SK-N-SH treated with all-trans-retinoic acid at 6 μM for 48 hours (cell line): ENCODE data around the gene CHERP.

ENCODE experiments used
- ARNTL ChIP-seq: fragments of 450-650 bp; formaldehyde crosslinking; IDR thresholded peaks from 2 replicates; pipeline ENCODE4 v1.5.0; 2020; ENCODE audit warnings: low read depth, mild to moderate bottlenecking, moderate library complexity, borderline replicate concordance
- BACH2 ChIP-seq: fragments of 250-450 bp; sonication (Bioruptor Pico); IDR thresholded peaks from 2 replicates; pipeline ENCODE4 v1.9.0; 2021; ENCODE audit warnings: mild to moderate bottlenecking, borderline replicate concordance
- CREB5 ChIP-seq: fragments of 250-450 bp; sonication (Bioruptor Pico); IDR thresholded peaks from 2 replicates; pipeline ENCODE4 v1.5.1; 2020; ENCODE audit warnings: low read depth, mild to moderate bottlenecking, moderate library complexity
- ISL1 ChIP-seq: fragments of 250-450 bp; sonication (Bioruptor Pico); IDR thresholded peaks from 2 replicates; pipeline ENCODE4 v2.1.2; 2022; ENCODE audit warnings: mild to moderate bottlenecking, moderate library complexity
- PATZ1 ChIP-seq: fragments of 250-450 bp; sonication (Bioruptor Pico); IDR thresholded peaks from 2 replicates; pipeline ENCODE4 v1.8.0; 2020; ENCODE audit warnings: mild to moderate bottlenecking, moderate library complexity, borderline replicate concordance
- PPARA ChIP-seq: fragments of 250-450 bp; sonication (Bioruptor Pico); IDR thresholded peaks from 2 replicates; pipeline ENCODE4 v1.5.0; 2020; ENCODE audit warnings: mild to moderate bottlenecking, borderline replicate concordance
- SNAI2 ChIP-seq: fragments of 250-450 bp; sonication (Bioruptor Pico); IDR thresholded peaks from 2 replicates; pipeline ENCODE4 v1.5.0; 2020; ENCODE audit warnings: mild to moderate bottlenecking, moderate library complexity
- TCF4 ChIP-seq: fragments of 250-450 bp; sonication (Bioruptor Pico); IDR thresholded peaks from 2 replicates; pipeline ENCODE4 v1.8.0; 2021; ENCODE audit warnings: mild to moderate bottlenecking, moderate library complexity, borderline replicate concordance
- TSHZ2 ChIP-seq: fragments of 250-450 bp; sonication (Bioruptor Pico); IDR thresholded peaks from 2 replicates; pipeline ENCODE4 v1.5.0; 2020; ENCODE audit warnings: mild to moderate bottlenecking, moderate library complexity
- ZC3H10 ChIP-seq: fragments of 250-450 bp; sonication (Bioruptor Pico); IDR thresholded peaks from 2 replicates; pipeline ENCODE4 v1.5.1; 2021; ENCODE audit warnings: mild to moderate bottlenecking, moderate library complexity
- ZFP3 ChIP-seq: fragments of 250-450 bp; sonication (Bioruptor Pico); IDR thresholded peaks from 2 replicates; pipeline ENCODE4 v1.5.0; 2020; ENCODE audit warnings: mild to moderate bottlenecking, moderate library complexity
- ZNF565 ChIP-seq: fragments of 450-650 bp; formaldehyde crosslinking; conservative IDR thresholded peaks from 2 replicates; pipeline ENCODE4 v1.5.0; 2020; ENCODE audit warnings: low read depth, mild to moderate bottlenecking, moderate library complexity
- ZNF8 ChIP-seq: fragments of 450-650 bp; formaldehyde crosslinking; IDR thresholded peaks from 2 replicates; pipeline ENCODE4 v1.5.0; 2020; ENCODE audit warnings: mild to moderate bottlenecking, moderate library complexity

- TF ChIP-seq PATZ1 (CRISPR knock-in tag) (no peak), ZC3H10 (CRISPR knock-in tag) (no peak), CREB5 (CRISPR knock-in tag) (no peak), TCF4 (CRISPR knock-in tag) (no peak), BACH2 (CRISPR knock-in tag) (no peak), ISL1 (CRISPR knock-in tag) (no peak), ZFP3 (no peak), ARNTL (CRISPR knock-in tag) (no peak), ZNF565 (CRISPR knock-in tag) (no peak), ZNF8 (no peak), SNAI2 (CRISPR knock-in tag) (no peak), TSHZ2 (CRISPR knock-in tag) (no peak), PPARA (no peak)
These were observed 24.5 kb upstream of the CHERP start for GRCh38 chr19:16566702-16567101.
